Vagina (tissue), 2 donors: ENCODE data around the gene POP7. TPM values are rescaled to one million over a fixed set of nuclear protein-coding genes. Genes with fewer than 3 reads are reported as not detected.

ENCODE experiments used
- DNase-seq, 2 donors: peaks; one replicate each; pipeline ENCODE4 v3.0.0-alpha.2; 2017; ENCODE audit errors: extremely low spot score in 2 of 2
- H3K27ac ChIP-seq: fragments of 200-600 bp; sonication (generic); one replicate; pipeline ENCODE4 v1.5.1; 2019
- H3K27me3 ChIP-seq: fragments of 200-600 bp; sonication (generic); one replicate; pipeline ENCODE4 v1.5.1; 2019
- H3K36me3 ChIP-seq, 2 donors: fragments of 200-600 bp; sonication (generic); one replicate each; pipeline ENCODE4 v1.5.1; 2017 to 2019
- H3K4me1 ChIP-seq: fragments of 200-600 bp; sonication (generic); one replicate; pipeline ENCODE4 v1.5.1; 2019
- H3K4me3 ChIP-seq, 2 donors: fragments of 200-600 bp; sonication (generic); 1 replicate in 1 of 2; 2 replicates in 1 of 2; pipeline ENCODE4 v1.5.1; 2016 to 2019
- H3K9me3 ChIP-seq: fragments of 200-600 bp; sonication (generic); one replicate; pipeline ENCODE4 v1.5.1; 2019
- POLR2A ChIP-seq, 2 donors: fragments of 450-650 bp; IDR thresholded peaks; one replicate each; pipeline ENCODE4 v1.6.1; 2017; ENCODE audit warnings: antibody characterized with exemption in 2 of 2, mild to moderate bottlenecking in 2 of 2, moderate library complexity in 2 of 2
- POLR2AphosphoS5 ChIP-seq, 2 donors: sonication (generic); formaldehyde crosslinking; IDR thresholded peaks; one replicate each; pipeline ENCODE4 v1.9.0; 2017; ENCODE audit warnings: antibody characterized with exemption in 2 of 2, mild to moderate bottlenecking in 2 of 2, low read depth in 1 of 2; ENCODE audit not compliant: insufficient read depth in 1 of 2
- intact Hi-C: fragments of 100-400 bp; cut with DNase I; formaldehyde crosslinking; loops from one replicate; pipeline ENCODE4 v1.15.1; 2023
- total RNA-seq: library from RNA; depleted of rRNA; stranded (reverse); fragments of >200 nt; gene quantifications from one replicate; pipeline ENCODE4 v1.2.3, GENCODE V29; 2016
- TF ChIP-seq, protein P1 (sequence below), 3 experiments: fragments of 450-650 bp in 2 of 3; fragments of 200-600 bp in 1 of 3; sonication (generic) in 1 of 3; IDR thresholded peaks; one replicate each; pipeline ENCODE4 v1.5.1; 2017 to 2019; ENCODE audit warnings: antibody characterized with exemption in 3 of 3, mild to moderate bottlenecking in 2 of 3, moderate library complexity in 2 of 3

Gene POP7
- total RNA-seq, 1 donor from 2014 or later, result 44.0 TPM

DNA sequence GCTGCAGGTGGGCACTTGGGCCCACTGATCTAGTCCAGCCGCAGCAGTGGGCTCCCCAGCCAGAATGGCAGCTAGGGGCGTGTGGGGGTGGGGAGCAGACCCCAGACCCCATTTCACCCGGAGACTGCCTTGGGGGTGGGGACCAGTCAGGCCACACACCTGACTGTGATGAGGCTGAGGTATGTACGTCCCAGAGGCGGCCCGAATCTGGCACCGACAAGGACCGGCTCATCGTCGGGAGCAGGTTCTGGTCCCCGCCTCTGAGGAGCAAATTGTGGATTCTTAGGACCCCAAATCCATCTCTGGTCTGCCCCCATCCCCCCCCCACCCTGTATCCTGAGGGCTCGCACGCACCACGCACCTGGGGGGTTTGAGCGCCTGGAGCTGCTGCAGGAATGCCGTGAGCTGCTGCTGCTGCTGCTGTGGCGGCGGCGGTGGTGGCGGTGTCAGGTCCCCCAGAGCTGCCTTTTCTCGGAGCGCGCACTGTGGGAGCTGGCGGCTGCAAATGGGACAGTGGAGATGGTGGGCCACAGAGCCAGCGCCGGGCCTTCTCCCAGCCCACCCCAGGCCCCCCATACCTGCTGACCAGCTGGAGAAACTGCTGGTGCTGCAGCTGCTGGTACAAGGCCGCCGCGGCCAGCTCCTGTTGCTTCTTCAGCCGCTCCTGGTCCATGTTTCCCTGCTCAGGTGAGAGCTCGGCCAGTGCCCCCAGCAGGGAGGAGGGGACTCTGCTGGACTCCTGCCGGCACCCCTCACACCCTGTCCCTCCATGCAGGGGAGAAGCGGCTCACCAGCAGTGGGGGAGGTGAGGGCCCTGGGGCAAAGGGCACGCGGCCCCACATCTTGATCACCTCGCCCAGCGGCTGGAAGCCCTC lies 22.0 kb upstream of the POP7 start:
- no peak for TF ChIP-seq POLR2AphosphoS5 (IDR thresholded peaks at IDR 0.05; ENCODE audit: insufficient read depth in 1 of 2, low read depth in 1 of 2)
- peaks cover 7 to 77% of the 10 kb centered on the region in 2 donors for H3K36me3 ChIP-seq
- no peaks in the 10 kb centered on the region for H3K9me3 ChIP-seq
- H3K27me3 ChIP-seq, result no peaks in the 10 kb centered on the region
- no peak overlapping the region for H3K4me3 ChIP-seq
- H3K4me1 ChIP-seq, result peaks cover 36% of the 10 kb centered on the region
- intact Hi-C loops, result no loop called here
- H3K27ac ChIP-seq, result no peak overlapping the region
- no peak for DNase-seq

DNA sequence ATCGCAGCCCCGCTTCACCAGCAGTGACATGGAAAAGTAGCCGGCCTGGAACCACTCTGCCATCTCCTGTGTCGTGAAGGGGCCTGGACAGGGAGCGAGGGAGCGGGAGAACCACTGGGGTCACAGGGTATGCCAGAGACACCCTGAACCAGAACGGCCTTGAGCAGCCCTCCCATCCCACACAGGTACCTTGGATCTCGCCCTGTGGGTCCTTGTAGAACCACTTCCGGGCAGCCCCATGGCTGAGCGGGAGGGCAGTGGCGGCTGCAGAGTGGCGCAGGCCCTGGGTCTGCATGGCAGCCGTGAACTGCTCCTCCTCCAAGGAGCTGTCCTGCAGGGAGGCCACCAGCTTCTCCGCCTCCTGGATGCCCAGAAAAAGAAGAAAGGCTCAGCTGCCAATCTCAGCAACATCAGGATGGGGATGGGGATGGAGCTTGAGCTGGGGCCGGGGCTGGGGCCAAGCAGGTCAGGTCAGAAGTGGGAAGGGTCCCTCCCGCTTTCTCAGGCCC lies 21.3 kb upstream of the POP7 start:
- peaks cover 7 to 73% of the 10 kb centered on the region in 2 donors for H3K36me3 ChIP-seq
- no peak for DNase-seq
- intact Hi-C loops, result no loop called here

GRCh38 chr7:100685049-100685605 lies 20.8 kb upstream of the POP7 start:
- Histone ChIP-seq H3K27me3 (no peaks in the 10 kb centered on the region), H3K4me1 (peaks cover 36% of the 10 kb centered on the region), H3K9me3 (no peaks in the 10 kb centered on the region), H3K27ac (no peak overlapping the region), H3K36me3 (peaks cover 7 to 73% of the 10 kb centered on the region in 2 donors), H3K4me3 (no peak overlapping the region)
- intact Hi-C loops, result no loop called here
- DNase-seq, result no peak
- TF ChIP-seq POLR2AphosphoS5 (IDR thresholded peaks at IDR 0.05; ENCODE audit: insufficient read depth in 1 of 2, low read depth in 1 of 2) (no peak), POLR2A (IDR thresholded peaks at IDR 0.05) (no peak)
- TF ChIP-seq, protein P1, sequence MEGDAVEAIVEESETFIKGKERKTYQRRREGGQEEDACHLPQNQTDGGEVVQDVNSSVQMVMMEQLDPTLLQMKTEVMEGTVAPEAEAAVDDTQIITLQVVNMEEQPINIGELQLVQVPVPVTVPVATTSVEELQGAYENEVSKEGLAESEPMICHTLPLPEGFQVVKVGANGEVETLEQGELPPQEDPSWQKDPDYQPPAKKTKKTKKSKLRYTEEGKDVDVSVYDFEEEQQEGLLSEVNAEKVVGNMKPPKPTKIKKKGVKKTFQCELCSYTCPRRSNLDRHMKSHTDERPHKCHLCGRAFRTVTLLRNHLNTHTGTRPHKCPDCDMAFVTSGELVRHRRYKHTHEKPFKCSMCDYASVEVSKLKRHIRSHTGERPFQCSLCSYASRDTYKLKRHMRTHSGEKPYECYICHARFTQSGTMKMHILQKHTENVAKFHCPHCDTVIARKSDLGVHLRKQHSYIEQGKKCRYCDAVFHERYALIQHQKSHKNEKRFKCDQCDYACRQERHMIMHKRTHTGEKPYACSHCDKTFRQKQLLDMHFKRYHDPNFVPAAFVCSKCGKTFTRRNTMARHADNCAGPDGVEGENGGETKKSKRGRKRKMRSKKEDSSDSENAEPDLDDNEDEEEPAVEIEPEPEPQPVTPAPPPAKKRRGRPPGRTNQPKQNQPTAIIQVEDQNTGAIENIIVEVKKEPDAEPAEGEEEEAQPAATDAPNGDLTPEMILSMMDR (IDR thresholded peaks at IDR 0.05), result no peak

More for the DNA sequence above, 21.3 kb upstream of the POP7 start:
- H3K4me1 ChIP-seq, result peaks cover 36% of the 10 kb centered on the region
- H3K4me3 ChIP-seq, result no peak overlapping the region
- TF ChIP-seq, protein P1 (IDR thresholded peaks at IDR 0.05), result no peak
- no peak for TF ChIP-seq POLR2AphosphoS5 (IDR thresholded peaks at IDR 0.05; ENCODE audit: insufficient read depth in 1 of 2, low read depth in 1 of 2)
- no peak for TF ChIP-seq POLR2A (IDR thresholded peaks at IDR 0.05)
- no peaks in the 10 kb centered on the region for H3K9me3 ChIP-seq
- H3K27ac ChIP-seq, result no peak overlapping the region
- H3K27me3 ChIP-seq, result no peaks in the 10 kb centered on the region

- intact Hi-C loops, result no loop called here
- no peak for TF ChIP-seq POLR2AphosphoS5 (IDR thresholded peaks at IDR 0.05; ENCODE audit: insufficient read depth in 1 of 2, low read depth in 1 of 2)
- TF ChIP-seq, protein P1 (IDR thresholded peaks at IDR 0.05), result no peak
- no peak for TF ChIP-seq POLR2A (IDR thresholded peaks at IDR 0.05)
- DNase-seq, result no peak
- no peak overlapping the region for H3K4me3 ChIP-seq
- H3K36me3 ChIP-seq, result peaks cover 7 to 73% of the 10 kb centered on the region in 2 donors
- H3K9me3 ChIP-seq, result no peaks in the 10 kb centered on the region
- peaks cover 36% of the 10 kb centered on the region for H3K4me1 ChIP-seq
- no peaks in the 10 kb centered on the region for H3K27me3 ChIP-seq
- H3K27ac ChIP-seq, result no peak overlapping the region
Measured at GRCh38 chr7:100685631-100686145, 20.2 kb upstream of the POP7 start.

GRCh38 chr7:100686201-100686821 lies 19.6 kb upstream of the POP7 start:
- peaks cover 7 to 72% of the 10 kb centered on the region in 2 donors for H3K36me3 ChIP-seq
- peaks cover 38% of the 10 kb centered on the region for H3K4me1 ChIP-seq
- H3K9me3 ChIP-seq, result no peaks in the 10 kb centered on the region
- no peak overlapping the region for H3K4me3 ChIP-seq
- no peak overlapping the region for H3K27ac ChIP-seq
- intact Hi-C loops, result no loop called here
- DNase-seq, result no peak
- TF ChIP-seq POLR2A (IDR thresholded peaks at IDR 0.05) (no peak), POLR2AphosphoS5 (IDR thresholded peaks at IDR 0.05; ENCODE audit: insufficient read depth in 1 of 2, low read depth in 1 of 2) (no peak)
- TF ChIP-seq, protein P1 (IDR thresholded peaks at IDR 0.05), result no peak
- H3K27me3 ChIP-seq, result no peaks in the 10 kb centered on the region
